ENCODE data around the gene TVP23C.

- TF ChIP-seq EP300 (IDR thresholded peaks at IDR 0.05) (no peak), CTCF (IDR thresholded peaks at IDR 0.05) (no peak)
Observed at GRCh38 chr17:15512071-15512709, 51.1 kb downstream of the TVP23C start.
